Neural cell (in vitro differentiated cells): Measurements from ENCODE around the gene GGA2. TPM values are rescaled to one million over a fixed set of nuclear protein-coding genes. Genes with fewer than 3 reads are reported as not detected.

Experiments
- H2AFZ ChIP-seq: fragments of 200-600, 300-800 bp; sonication (generic), shearing (Covaris generic); 2 replicates; pipeline ENCODE4 v1.6.0; 2014; ENCODE audit warnings: low read depth, mild to moderate bottlenecking, antibody characterized with exemption, low read length, moderate library complexity
- H3F3A ChIP-seq: fragments of 200-600 bp; shearing (Covaris generic); 2 replicates; pipeline ENCODE4 v1.6.1; 2016; ENCODE audit warnings: mild to moderate bottlenecking, moderate library complexity, mixed read lengths, antibody characterized with exemption, low read length; ENCODE audit not compliant: insufficient read depth, poor library complexity, severe bottlenecking
- H3K27ac ChIP-seq: fragments of 200-600, 300-800 bp; sonication (generic), shearing (Covaris generic); 2 replicates; pipeline ENCODE4 v1.5.1; 2014; ENCODE audit warnings: mild to moderate bottlenecking, low read length, moderate library complexity
- H3K27me3 ChIP-seq: fragments of 300-800, 200-600 bp; sonication (generic), shearing (Covaris generic); 2 replicates; pipeline ENCODE4 v1.6.0; 2014; ENCODE audit warnings: mild to moderate bottlenecking, low read depth, low read length, moderate library complexity; ENCODE audit not compliant: insufficient read depth
- H3K36me3 ChIP-seq: fragments of 300-800, 200-600 bp; sonication (generic), shearing (Covaris generic); 2 replicates; pipeline ENCODE4 v1.5.1; 2014; ENCODE audit warnings: mild to moderate bottlenecking, antibody characterized with exemption, low read length, moderate library complexity; ENCODE audit not compliant: insufficient read depth
- H3K4me2 ChIP-seq: fragments of 300-800, 200-600 bp; sonication (generic), shearing (Covaris generic); 2 replicates; pipeline ENCODE4 v1.6.0; 2014; ENCODE audit warnings: mild to moderate bottlenecking, low read length
- H3K4me3 ChIP-seq: fragments of 300-800, 200-600 bp; sonication (generic), shearing (Covaris generic); 2 replicates; pipeline ENCODE4 v1.5.1; 2014; ENCODE audit warnings: mild to moderate bottlenecking, low read length, moderate library complexity
- H3K79me2 ChIP-seq: fragments of 200-600 bp; shearing (Covaris generic); replicated peaks from 2 replicates; pipeline ENCODE4 v1.6.0; 2014; ENCODE audit warnings: mild to moderate bottlenecking, low read length, moderate library complexity; ENCODE audit not compliant: insufficient read depth
- H3K9ac ChIP-seq: fragments of 300-800, 200-600 bp; sonication (generic), shearing (Covaris generic); 2 replicates; pipeline ENCODE4 v1.6.1; 2016; ENCODE audit warnings: mild to moderate bottlenecking, low read length, mixed read lengths
- H3K9me2 ChIP-seq: fragments of 200-600 bp; shearing (Covaris generic); 2 replicates; pipeline ENCODE4 v1.6.1; 2016; ENCODE audit warnings: mild to moderate bottlenecking, low read length, mixed read lengths; ENCODE audit not compliant: insufficient read depth
- H3K9me3 ChIP-seq: fragments of 200-600, 300-800 bp; sonication (generic), shearing (Covaris generic); 2 replicates; pipeline ENCODE4 v1.6.1; 2016; ENCODE audit warnings: mild to moderate bottlenecking, mixed run types, low read length, moderate library complexity, mixed read lengths
- H4K20me1 ChIP-seq: fragments of 200-600 bp; shearing (Covaris generic); 2 replicates; pipeline ENCODE4 v1.6.1; 2016; ENCODE audit warnings: mild to moderate bottlenecking, mixed run types; ENCODE audit not compliant: insufficient read depth
- CTCF ChIP-seq: fragments of 450-650 bp; IDR thresholded peaks from 2 replicates; pipeline ENCODE4 v1.5.1; 2014; ENCODE audit warnings: antibody characterized with exemption, mild to moderate bottlenecking, moderate library complexity; ENCODE audit not compliant: poor library complexity, severe bottlenecking
- EP300 ChIP-seq: fragments of 450-650 bp; conservative IDR thresholded peaks from 2 replicates; pipeline ENCODE4 v1.6.1; 2014; ENCODE audit warnings: antibody characterized with exemption, mild to moderate bottlenecking, moderate library complexity; ENCODE audit not compliant: poor library complexity, severe bottlenecking
- EZH2 ChIP-seq: fragments of 200-600, 300-800 bp; shearing (Covaris generic), sonication (generic); IDR thresholded peaks from 2 replicates; pipeline ENCODE4 v1.6.1; 2014; ENCODE audit warnings: antibody characterized with exemption, low read length, borderline replicate concordance, mild to moderate bottlenecking; ENCODE audit not compliant: insufficient read depth, poor library complexity, severe bottlenecking
- MXI1 ChIP-seq: fragments of 450-650 bp; conservative IDR thresholded peaks from 2 replicates; pipeline ENCODE4 v1.6.1; 2014; ENCODE audit warnings: antibody characterized with exemption, mild to moderate bottlenecking; ENCODE audit not compliant: poor library complexity, severe bottlenecking
- POLR2AphosphoS5 ChIP-seq: IDR thresholded peaks from 2 replicates; pipeline ENCODE4 v1.6.1; 2012
- RAD21 ChIP-seq: fragments of 450-650 bp; conservative IDR thresholded peaks from 2 replicates; pipeline ENCODE4 v1.6.1; 2014; ENCODE audit warnings: antibody characterized with exemption, mild to moderate bottlenecking, moderate library complexity
- REST ChIP-seq: IDR thresholded peaks from 2 replicates; pipeline ENCODE4 v1.6.1; 2012; ENCODE audit warnings: borderline replicate concordance
- SMC3 ChIP-seq: fragments of 450-650 bp; conservative IDR thresholded peaks from 2 replicates; pipeline ENCODE4 v1.6.1; 2014; ENCODE audit warnings: antibody characterized with exemption, mild to moderate bottlenecking, moderate library complexity; ENCODE audit not compliant: poor library complexity
- TAF1 ChIP-seq: IDR thresholded peaks from 2 replicates; pipeline ENCODE4 v1.6.1; 2012; ENCODE audit warnings: low read depth
- polyA plus RNA-seq: library from polyadenylated mRNA; depleted of rRNA; stranded (reverse); fragments of >200 nt; gene quantifications from 2 replicates; pipeline ENCODE4 v1.2.3, GENCODE V29; 2014

Gene GGA2
- polyA plus RNA-seq, 1 donor from 2014 or later = 36.8 TPM

- no peaks in the 10 kb centered on the region for H3F3A ChIP-seq
- no peaks in the 10 kb centered on the region for H3K9me3 ChIP-seq
- H3K4me2 ChIP-seq = no peak overlapping the region
- no peak overlapping the region for H3K9ac ChIP-seq
- H4K20me1 ChIP-seq = no peaks in the 10 kb centered on the region
- no peak overlapping the region for H3K27ac ChIP-seq
- H3K4me3 ChIP-seq = no peak overlapping the region
- no peak for TF ChIP-seq RAD21
- TF ChIP-seq POLR2AphosphoS5 = no peak
- TF ChIP-seq SMC3 = no peak
- no peak for TF ChIP-seq EZH2
- TF ChIP-seq REST = no peak
- no peak for TF ChIP-seq CTCF
- no peak for TF ChIP-seq EP300
- TF ChIP-seq MXI1 = no peak
- TF ChIP-seq TAF1 = no peak
- no peaks in the 10 kb centered on the region for H3K9me2 ChIP-seq
- H3K27me3 ChIP-seq = no peaks in the 10 kb centered on the region
- H2AFZ ChIP-seq = no peak overlapping the region
- peaks cover 34% of the 10 kb centered on the region for H3K79me2 ChIP-seq
- no peaks in the 10 kb centered on the region for H3K36me3 ChIP-seq
These were observed 9.4 kb downstream of the GGA2 start for GRCh38 chr16:23500862-23501225.

GRCh38 chr16:23500212-23500861 lies 10.0 kb downstream of the GGA2 start:
- Histone ChIP-seq H3K36me3 (no peaks in the 10 kb centered on the region), H3K9me3 (no peaks in the 10 kb centered on the region), H3K4me3 (no peak overlapping the region), H3K79me2 (peaks cover 34% of the 10 kb centered on the region), H3K4me2 (no peak overlapping the region), H4K20me1 (no peaks in the 10 kb centered on the region), H3K27me3 (no peaks in the 10 kb centered on the region), H3K9ac (no peak overlapping the region), H3F3A (no peaks in the 10 kb centered on the region), H2AFZ (no peak overlapping the region), H3K27ac (no peak overlapping the region), H3K9me2 (no peaks in the 10 kb centered on the region)
- TF ChIP-seq TAF1 = no peak
- no peak for TF ChIP-seq SMC3
- TF ChIP-seq EP300 = no peak
- no peak for TF ChIP-seq POLR2AphosphoS5
- TF ChIP-seq MXI1 = no peak
- TF ChIP-seq CTCF = no peak
- TF ChIP-seq REST = no peak
- no peak for TF ChIP-seq RAD21
- TF ChIP-seq EZH2 = no peak
